HG03520 (cell line): ENCODE data around the gene PIGM.
"Not testable (repeated sequence)": the region's sequence is repeated elsewhere in the genome, so short reads cannot be mapped to it uniquely, and the experiment has no call there.

ENCODE experiments used
- ATAC-seq: cut with Tn5 transposase; IDR thresholded peaks from one replicate; pipeline ENCODE4 v1.9.1; 2021; ENCODE audit warnings: mild to moderate bottlenecking, moderate library complexity; ENCODE audit not compliant: unreplicated experiment

The PIGM gene

DNA sequence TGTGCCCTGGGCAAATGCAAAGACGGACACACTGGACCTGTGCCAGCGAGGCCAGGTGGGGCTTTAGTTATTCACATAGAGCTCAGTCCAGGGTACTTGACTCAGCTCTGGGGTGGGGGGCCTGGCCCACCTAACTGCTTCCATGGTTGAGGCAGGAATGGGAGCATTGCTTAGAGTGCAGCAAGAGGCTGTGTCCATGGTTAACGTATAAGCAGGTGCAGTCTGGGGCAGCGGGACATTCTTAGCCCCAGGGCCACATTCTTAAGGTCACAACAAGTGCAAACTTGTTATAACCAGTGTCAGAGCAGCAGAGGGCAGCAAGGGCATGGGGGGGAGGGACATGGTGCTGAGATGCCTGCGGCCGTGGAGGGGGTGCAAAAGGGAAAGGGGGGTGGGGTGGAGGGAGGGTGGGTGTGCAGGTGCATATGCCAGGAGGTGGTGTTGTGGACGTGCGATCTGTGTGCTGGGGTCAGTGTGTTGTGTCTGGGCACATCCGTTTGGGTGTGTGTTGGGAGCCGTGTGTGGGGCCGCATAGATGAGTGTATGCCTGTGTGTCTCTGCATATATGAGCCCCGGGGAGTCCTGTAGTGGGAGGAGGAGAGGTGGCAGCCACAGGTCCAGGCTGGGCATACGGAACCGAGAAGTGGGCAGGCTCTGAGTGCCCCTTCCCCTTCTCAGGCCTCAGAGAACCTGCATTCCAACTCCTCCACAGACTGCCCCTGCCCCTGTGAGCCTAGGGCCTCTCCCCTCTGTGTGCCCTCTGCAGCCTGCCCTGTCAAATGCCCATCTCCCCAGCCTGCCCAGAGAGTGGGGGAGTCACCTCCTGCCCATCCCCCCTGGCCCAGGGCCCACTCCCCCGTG is 29.8 kb upstream of the PIGM start:
- ATAC-seq: no peak

DNA sequence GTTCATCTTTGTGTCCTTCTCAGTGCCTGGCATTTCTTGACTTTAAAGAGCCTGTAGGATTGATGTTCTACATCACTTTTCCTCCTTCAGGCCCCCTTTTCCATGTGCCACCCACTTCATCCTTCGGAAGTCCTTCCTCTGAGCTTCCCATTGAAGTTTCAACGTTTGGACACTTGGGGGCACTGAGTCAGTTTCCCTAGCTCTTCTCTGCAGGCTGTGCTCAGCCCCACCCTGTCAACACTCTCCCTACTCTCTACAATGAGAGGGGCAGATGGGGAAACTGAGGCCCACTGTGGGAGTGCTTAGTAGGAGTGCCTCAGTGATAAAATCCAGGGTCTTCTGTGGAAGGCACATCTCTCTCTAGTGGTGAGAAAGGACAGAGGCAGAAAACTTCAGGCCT is 26.3 kb upstream of the PIGM start:
- no peak for ATAC-seq

DNA sequence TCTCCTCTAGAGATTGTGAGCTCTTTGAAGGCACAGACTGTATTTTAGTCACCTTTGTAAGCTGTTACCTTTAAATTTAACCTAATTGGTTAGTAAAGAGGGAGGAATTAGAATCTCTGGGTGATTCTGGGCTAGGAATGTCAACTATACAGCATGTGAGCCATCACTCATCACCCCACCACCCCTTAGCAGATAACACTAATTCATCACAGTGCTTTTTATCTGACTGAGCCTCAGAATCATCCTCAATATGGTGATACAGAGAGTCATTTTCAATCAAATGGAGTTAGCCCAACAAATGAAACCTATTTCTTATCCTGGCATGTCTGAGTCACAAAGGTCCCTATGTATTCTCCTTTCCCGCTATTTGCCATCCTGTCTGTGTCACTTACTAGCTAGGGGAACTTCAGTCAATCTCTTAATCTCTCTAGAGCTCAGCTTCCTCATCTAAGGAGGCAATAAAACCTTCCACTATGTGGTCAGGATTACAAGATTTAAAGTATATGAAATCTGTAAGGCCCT is 24.9 kb upstream of the PIGM start:
- ATAC-seq: no peak

DNA sequence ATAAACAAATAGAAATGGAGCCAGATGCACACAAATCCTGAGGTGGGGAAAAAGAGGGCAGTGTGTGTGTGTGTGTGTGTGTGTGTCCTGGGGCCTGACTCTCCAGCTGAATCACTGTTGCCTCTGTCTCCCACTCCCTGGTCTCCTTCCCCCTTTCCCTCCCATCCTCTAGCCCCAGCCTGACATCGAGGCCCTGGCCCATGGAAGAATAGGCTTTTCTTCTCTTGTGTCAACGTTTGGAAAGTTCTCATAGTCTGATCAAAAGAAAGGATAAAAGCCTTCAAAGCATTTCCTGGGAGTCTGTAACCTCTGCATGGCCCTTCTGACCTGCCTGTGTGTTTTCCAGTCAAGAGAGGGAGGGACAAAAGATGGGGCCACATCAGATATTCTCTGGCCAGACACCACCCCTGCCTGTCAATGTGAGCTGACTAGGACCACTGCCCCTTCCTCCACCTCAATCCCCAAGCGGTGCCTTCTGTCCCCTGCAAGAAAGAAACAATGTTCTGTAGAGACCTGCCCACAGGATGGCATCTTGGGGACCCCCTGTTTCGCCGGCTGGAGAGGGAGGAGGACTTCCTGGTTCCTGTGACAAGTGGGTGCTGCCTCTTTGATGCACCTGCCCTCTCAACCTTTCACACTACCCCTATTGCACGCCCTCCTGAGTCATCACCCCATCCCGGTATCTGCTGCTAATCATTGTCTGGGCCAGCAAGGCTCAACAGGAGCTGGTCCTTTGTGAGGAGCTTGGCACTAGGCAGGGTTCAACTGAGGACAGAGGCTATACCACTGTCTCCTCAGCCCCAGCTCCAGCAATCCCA is 22.0 kb upstream of the PIGM start:
- no peak for ATAC-seq

DNA sequence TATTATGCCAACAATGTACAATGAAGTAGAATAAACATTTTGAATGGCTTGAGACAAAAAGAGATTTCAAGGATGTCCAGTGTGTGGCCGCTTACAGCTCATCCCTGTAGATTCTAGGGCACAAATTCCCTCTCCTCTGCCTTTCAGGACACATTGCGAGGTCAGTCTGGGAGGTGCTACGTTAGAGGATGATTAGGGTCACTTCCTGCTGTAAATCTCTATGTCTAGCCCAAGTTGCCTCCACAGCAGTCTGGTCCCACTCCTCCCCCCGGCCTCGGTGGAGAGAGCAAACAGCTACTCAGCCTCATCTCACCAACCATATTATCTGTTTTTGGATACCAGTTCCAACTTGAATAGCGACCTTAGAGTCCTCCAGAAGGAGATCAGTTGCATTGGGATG is 21.1 kb upstream of the PIGM start:
- ATAC-seq: no peak

DNA sequence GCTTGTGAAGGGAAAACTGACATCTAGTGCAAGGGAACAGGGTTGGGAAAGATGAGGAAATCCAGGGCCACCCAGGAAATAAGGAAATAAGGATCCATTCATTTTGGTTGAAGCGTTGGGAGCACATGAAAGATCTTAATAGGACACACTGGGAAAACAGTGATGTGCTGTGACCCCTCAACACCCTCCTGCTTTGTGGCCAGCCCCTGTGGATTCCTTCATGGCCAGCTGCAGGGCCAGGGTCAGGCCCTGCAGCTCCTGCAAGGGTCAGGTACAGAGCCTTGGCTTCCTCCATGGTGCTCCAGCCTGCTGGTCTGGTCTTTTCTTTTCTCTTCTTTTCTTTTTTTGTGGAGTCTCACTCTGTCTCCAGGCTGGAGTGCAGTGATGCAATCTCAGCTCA is 18.8 kb upstream of the PIGM start:
- no peak for ATAC-seq

DNA sequence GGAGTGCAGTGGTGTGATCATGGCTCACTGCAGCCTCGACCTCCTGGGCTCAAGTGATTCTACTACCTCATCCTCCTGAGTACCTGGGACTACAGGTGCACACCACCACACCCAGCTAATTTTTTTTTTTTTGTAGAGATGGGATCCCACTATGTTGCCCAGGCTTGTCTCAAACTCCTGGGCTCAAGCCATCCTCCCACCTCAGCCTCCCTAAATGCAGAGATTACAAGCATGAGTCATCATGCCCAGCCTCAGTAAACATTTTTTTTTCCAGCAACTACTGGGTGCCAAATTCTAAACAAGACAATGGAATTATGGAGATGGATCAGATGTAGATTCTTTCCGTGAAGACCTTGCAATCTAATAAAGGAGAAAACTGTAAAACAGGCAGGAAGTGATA is 18.4 kb upstream of the PIGM start:
- not testable (repeated sequence) for ATAC-seq

DNA sequence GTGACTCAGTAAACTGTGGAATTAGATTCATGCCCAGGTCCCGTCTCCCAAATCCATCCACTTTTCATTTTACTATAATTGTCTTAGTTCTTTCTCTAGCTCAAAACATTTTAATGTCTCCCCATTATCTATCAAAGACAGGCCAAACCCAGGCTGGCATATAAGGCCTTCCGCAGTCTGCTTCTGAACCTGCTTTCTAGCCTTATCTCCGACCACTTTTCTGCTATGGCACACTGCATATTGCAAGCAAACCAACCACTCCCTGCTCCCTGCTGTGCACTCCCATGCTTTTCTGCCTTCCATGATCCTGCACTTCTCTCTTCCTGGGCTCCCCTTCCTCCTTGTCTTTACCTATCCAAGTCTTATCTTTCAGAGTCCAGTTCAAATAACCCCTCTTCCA is 17.3 kb upstream of the PIGM start:
- ATAC-seq: no peak

DNA sequence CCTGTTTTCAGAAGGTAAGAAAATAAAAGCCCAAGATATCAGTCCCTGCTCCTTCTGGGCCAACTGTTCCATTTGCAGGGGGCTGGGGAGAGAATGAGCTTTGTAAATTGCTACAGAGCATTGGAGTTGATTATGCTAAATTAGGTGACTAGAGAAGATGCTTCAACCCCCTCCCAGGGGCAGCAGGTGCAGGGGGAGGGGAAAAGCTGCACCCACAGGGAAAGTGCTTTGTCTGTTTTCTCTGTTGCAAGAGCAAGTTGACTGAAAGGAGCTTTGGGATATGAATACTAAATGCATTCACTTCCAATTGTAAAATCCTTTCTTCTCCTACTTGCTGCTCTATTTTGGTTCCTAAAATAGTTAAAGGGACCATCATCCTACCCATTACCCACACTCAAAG is 16.5 kb upstream of the PIGM start:
- no peak for ATAC-seq

DNA sequence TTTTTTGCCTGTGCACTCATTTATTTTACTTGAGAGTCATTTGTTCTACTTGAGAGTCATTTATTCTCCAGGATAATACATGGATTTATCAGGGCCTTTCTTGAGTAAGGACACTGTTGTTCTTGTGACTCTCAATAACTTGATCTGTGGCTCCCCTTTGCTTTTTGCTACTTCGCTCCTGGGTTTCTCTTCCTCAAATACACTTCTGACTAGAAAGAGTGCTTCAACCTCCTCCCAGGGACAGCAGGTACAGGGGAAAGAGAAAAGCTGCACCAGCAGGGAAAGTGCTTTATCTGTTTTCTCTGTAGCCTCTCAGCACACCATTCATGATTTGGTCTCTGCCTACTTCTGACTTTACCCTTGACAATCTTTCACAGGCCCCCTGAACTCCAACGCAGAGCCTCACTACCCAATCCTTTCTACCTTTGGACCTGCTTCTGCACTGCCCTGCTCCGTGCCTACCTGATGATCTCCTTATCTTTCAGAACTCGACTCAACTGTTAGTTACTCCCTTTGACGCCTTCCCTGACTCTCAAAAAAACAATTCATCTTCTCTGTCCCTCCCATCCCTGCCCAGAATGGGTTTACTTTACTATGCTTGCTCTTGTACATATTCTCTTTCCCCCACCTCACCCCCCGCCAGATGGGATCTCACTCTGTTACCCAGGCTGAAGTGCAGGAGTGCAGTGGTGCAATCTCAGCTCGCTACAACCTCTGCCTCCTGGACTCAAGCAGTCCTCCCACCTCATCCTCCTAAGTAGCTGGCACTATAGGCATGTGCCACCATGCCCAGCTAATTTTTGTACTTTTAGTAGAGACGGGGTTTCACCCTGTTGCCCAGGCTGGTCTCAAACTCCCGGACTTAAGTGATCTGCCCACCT is 15.6 kb upstream of the PIGM start:
- peak; percentile 8 for ATAC-seq

DNA sequence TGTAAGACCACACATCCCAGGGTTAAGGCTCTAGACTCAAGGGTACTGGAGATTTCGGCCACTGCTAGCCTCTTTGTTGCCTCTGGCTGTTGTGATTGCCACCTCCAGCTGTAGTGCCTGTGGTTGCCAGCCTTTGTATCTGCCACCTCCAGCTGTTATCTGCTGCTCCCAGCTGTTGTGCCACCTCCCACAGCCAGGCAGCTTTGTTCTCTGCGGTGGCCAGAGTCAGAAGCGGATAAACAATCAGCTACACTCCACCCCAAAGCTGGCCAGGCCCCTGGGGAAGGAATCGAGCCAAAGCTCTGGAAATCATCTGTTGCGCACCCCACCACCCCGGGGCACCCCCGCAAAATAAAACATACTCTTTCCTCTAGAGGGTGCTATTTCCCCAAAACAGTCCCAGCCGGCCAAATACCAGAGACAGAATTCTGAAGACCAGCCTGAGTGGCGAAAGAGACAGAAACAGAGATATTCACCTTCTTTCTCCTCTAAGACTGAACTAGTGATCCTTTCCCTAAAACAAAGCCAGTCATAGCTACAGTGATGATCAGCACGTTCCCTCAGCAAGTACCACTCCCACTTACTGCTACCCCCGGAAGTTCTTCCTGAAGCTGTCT is 14.8 kb upstream of the PIGM start:
- peak; percentile 64 for ATAC-seq

DNA sequence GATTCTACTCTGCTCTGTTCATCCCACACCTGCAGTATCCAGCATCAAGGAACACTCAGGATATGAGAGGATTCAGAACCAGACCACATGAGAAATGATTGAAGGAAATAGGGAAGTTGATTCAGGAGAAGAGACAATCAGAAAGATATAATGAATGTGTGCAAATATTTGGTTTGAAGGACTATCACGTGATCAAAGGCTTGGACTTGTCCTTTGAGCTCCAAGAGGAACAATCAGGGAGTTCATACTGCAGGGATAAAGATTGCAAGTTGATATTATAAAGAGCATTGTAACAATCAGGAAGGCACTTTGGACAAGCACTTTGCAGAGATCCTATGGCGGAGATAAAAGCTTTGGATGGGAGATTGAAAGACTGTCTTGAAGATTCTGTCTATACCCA is 13.9 kb upstream of the PIGM start:
- ATAC-seq: no peak

DNA sequence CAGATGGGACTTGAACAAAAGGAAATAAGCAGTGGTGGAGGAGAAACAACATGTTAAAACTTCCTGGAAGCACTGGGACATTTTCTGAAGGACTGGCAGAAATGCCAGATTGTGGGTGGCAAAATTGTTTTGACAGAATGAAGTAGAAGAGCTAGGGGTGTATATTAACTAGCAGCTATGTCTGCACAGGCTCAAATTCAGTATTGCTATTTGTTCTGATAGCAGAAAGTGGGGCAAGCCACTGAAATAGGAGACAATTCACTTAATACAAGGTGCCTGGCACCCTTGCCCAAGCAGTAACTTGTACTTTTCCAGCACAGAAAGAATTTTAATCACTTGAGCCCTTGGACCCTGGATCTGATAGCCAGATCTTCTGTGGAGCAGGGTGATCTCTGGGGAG is 11.8 kb upstream of the PIGM start:
- no peak for ATAC-seq

DNA sequence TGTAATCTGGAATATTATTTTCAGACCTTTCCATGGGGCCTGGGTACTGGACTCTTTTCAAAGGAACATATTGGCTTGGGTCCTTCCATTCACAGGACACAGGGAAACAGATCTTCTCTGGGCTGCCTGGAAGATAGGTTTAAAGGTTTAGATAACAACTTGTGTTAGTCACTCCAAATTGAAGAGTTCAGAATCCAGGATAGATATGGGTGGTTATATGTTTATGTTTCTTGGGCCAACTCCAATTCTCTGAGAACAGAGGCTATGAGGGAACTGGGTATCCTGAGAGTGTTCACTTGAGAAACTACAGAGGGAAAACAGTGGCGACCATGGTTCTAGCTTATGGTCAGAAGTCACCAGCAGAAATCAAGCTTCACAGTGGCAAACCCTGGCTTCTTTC is 8.7 kb upstream of the PIGM start:
- ATAC-seq: no peak

DNA sequence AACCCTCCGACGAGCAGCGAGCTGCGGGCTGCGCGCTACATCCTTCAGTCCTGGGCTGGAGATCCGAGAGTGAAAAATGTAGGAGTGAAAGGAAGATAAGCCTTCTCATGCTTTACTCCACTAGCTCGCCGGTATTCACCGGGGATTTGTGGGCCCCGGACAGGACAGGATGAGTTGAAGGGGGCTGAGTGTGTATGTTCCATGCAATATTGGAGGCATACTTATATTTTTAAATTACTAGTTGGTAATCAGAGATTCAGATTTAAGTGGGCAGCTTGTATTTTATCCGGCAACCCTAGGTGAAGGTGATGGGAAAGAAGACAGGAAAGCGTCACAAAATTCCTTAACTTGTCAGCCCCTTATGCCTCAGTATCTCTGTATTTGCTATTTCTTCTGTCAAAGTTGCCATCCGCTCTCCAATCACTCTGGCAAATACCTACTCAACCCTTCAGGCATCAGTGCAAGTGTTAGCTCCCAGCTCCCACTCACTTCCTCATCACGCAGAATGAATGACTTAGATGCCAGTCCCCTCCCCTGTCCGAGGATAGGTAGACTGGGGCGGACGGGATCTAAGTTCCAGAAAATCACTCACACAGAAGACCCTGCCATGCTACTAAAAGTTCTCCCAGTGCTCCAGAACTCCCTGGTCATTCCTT is 503 bp upstream of the PIGM start:
- peak; percentile 3 for ATAC-seq

DNA sequence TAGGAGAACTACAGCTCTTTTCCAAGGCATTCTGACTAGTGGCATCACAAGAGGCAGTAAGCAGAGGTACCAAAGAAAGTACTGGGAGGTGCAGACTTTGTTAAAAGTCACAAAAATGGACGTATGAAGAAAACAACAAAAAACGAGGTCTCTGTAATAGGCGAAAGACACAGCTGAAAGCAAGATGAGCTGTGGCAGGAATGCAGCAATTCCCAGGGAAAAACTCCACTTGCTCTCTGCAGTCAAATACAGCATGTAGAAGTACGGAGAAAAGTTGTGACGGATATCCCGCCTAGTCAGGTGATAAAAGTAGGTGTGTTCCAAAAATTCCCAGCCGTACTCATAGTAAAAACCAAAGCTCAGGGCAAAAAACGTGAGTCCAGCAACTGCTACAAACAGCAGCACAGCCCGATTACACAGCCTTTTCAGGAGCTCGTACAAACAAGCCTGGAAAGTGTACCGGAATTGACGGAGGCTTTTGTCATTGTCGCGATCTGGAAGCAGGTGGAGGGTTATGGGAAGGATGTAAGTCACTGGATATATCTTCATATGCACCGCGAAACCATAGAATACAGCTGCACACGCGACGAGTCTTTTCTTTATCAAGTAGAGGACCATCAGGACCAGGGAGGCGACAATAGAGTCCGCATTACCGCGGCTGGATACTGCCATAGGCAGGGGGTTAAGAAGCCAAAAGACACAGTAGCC is 979 bp downstream of the PIGM start:
- ATAC-seq: no peak

DNA sequence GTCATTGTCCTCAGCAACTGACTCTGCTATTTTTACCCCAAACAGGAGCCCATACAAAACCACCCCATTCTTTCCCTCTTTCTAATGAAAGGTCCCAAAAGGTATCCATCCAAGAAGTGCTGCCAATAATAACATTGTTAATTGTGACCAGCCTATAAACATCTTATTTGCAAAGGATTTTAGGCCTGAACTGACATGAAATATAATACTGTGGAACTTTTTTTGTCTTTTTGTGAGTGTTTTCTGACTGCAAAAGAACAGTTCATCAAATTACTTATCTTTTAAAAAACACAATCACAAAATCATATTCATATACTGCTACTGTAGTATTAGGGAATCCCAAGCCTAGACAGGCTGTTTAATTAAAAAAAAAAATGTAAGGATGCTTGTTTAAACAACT is 3.4 kb downstream of the PIGM start:
- ATAC-seq: no peak

DNA sequence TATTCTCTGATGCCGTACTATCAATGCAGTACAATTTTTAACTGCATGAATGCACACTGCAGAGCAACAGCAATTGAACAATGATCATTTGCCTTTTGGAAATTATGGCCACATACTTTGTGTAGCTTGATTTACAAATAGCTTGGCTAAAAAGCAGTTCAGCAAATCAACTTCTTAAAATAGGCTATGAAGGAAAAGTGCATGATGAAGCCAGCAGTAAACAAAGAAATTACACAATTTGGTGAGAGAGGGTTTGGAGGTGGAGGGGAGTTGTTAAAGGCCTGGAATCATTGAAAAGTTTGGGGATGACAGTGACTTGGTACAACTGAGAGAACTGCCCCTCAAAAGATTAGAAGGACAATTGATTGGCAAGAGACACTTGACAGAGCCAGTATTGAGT is 6.5 kb downstream of the PIGM start:
- ATAC-seq: no peak

DNA sequence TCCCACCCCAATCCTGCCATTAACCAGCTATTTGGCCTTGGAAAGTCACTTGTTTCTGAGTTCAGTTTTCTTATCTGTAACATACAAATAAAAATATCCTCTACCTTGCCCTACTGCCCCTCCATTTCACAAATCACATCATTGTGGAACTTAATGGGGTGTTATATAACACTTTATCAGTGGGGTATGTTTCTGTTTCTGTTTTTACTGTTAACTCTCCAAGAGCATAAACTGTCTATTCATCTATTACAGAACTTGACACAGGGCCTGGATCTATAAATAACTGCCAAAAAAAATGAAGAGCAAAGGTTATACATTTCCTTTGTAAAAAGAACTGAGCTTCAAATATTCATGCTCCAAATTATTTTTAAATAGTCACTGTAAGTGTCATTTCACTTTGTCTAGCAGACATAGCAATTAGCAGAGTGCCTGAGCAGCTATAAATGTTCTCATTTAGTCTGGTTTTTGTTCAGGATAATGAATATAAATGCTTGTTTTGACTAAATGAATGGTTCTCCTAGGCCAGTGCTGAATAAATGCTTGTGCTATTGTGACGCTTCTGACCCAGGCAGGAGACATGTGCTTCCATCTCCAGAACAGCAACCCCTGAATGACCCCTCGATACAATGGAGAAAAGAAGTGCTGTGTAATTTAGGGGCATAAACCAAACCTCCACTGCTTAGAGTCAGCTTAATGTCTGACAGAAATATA is 7.4 kb downstream of the PIGM start:
- no peak for ATAC-seq
